ENCODE measurements around the gene MRRF.

DNA sequence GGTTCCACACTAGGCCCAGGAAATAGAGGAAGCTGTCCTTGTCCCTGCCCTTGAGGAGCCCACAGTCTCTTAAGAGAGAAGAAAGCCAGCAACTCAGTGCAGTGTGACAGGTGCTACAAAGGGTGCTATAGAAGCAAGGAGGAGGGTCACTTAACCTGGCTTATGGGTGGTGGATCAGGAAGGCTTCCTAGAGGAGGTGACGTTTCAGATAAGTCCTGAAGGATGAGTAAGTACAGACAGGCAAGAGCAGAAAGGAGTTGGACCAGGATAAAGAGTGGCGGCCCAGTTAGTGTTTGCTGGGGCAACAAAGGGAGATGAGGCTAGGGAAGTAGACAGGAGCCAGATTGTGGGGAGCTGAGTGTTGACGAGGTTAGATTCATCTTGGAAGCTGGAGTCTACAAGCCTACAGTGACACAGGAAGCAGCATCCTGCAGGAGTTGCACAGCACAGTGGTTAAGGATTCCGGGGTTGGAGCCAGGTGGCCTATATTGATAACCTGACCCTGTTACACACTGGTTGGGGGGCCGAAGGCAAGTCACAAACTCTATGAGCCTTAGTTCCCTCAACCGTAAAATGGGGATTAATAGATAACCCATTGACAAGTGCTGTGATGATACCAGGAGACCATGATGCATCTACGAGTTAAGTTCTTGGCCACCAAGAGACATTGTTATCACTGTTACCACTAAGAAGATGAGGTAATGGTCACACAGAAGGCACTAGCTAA lies 30.5 kb upstream of the MRRF start:
- TF ChIP-seq CTCF (conservative IDR thresholded peaks at IDR 0.05; ENCODE audit: low read length) (no peak), EZH2phosphoT487 (IDR thresholded peaks at IDR 0.05; ENCODE audit: borderline replicate concordance) (no peak)
